NCI-H2107 (cell line): ENCODE results near the gene APCDD1L.

ENCODE experiments used
- DNase-seq: peaks from one replicate; lab custom pipeline; 2025; lab: John Stamatoyannopoulos, UW

The APCDD1L gene

GRCh38 chr20:58515233-58516212 is at the start of gene APCDD1L:
TSS of gene APCDD1L (minus strand) at chr20:58515399. CDS start at chr20:58514707, 692 bp downstream.
- DNase-seq = no peak

GRCh38 chr20:58559368-58559729 is 44.1 kb upstream of the APCDD1L start:
- DNase-seq = no peak

GRCh38 chr20:58558486-58559367 is 43.5 kb upstream of the APCDD1L start:
- DNase-seq = no peak

- DNase-seq = no peak
Measured at GRCh38 chr20:58557733-58558342, 42.6 kb upstream of the APCDD1L start.

GRCh38 chr20:58556961-58557360 is 41.8 kb upstream of the APCDD1L start:
- DNase-seq = no peak

GRCh38 chr20:58555078-58555765 is 40.0 kb upstream of the APCDD1L start:
- DNase-seq = no peak

- no peak for DNase-seq
Measured at GRCh38 chr20:58554541-58554940, 39.3 kb upstream of the APCDD1L start.

- DNase-seq = no peak
Measured at GRCh38 chr20:58553841-58554240, 38.6 kb upstream of the APCDD1L start.

GRCh38 chr20:58553166-58553696 is 38.0 kb upstream of the APCDD1L start:
- DNase-seq = no peak

GRCh38 chr20:58552366-58552934 is 37.3 kb upstream of the APCDD1L start:
- DNase-seq = no peak

GRCh38 chr20:58551631-58552030 is 36.4 kb upstream of the APCDD1L start:
- DNase-seq = no peak

GRCh38 chr20:58550275-58551059 is 35.3 kb upstream of the APCDD1L start:
- no peak for DNase-seq

GRCh38 chr20:58549231-58550209 is 34.3 kb upstream of the APCDD1L start:
- DNase-seq = no peak

- no peak for DNase-seq
Measured at GRCh38 chr20:58547623-58548475, 32.6 kb upstream of the APCDD1L start.

GRCh38 chr20:58546756-58547622 is 31.8 kb upstream of the APCDD1L start:
- DNase-seq = no peak

- no peak for DNase-seq
Measured at GRCh38 chr20:58546416-58546711, 31.2 kb upstream of the APCDD1L start.
